ENCODE results near the gene NEBL. TPM values are rescaled to one million over a fixed set of nuclear protein-coding genes. Genes with fewer than 3 reads are reported as not detected.

NEBL gene
- total RNA-seq, 1 donor from 2014 or later: 77.6 TPM

DNA sequence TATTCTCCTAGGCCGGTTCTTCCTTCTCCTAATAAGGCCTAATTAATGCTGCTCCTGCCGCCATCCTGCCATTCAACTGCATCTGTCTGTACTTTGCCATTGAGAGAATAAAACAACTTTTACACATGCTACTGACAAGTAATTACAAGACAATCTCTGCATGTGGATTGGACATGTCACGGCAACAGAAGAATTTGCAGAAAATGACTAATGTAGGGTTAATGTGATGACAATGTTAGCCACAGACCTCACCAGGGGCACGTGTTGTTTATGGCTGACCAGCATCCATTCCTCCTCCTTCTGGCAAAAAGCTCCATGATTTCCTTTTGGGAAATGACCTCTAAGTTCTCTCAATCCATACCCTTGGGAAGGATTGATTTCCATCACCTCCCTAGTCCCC, 58.0 kb downstream of the NEBL start:
- Mint-ChIP-seq H3K36me3 (peaks cover 50% of the 10 kb centered on the region), H3K4me1 (no peaks in the 10 kb centered on the region), H3K27me3 (ENCODE audit: insufficient read depth, low read depth) (peaks cover 2% of the 10 kb centered on the region), H3K4me3 (no peak overlapping the region), H3K27ac (no peak overlapping the region), H3K9me3 (peaks cover 14% of the 10 kb centered on the region)
- Histone ChIP-seq H2AFZ (replicated peaks) (no peak overlapping the region), H3K27me3 (no peaks in the 10 kb centered on the region), H3K9me3 (ENCODE audit: low read depth) (no peaks in the 10 kb centered on the region), H3F3A (ENCODE audit: low read depth) (no peaks in the 10 kb centered on the region), H3K4me2 (no peak overlapping the region), H3K9ac (no peak overlapping the region), H3K36me3 (no peaks in the 10 kb centered on the region), H4K20me1 (ENCODE audit: low read depth) (no peaks in the 10 kb centered on the region), H3K27ac (no peak overlapping the region), H3K4me3 (no peak overlapping the region), H3K4me1 (no peaks in the 10 kb centered on the region), H3K79me2 (ENCODE audit: low read depth) (no peaks in the 10 kb centered on the region)
- no peak for DNase-seq (ENCODE audit: low spot score)
- TF ChIP-seq EZH2phosphoT487 (IDR thresholded peaks at IDR 0.05): no peak
- TF ChIP-seq, protein P1, sequence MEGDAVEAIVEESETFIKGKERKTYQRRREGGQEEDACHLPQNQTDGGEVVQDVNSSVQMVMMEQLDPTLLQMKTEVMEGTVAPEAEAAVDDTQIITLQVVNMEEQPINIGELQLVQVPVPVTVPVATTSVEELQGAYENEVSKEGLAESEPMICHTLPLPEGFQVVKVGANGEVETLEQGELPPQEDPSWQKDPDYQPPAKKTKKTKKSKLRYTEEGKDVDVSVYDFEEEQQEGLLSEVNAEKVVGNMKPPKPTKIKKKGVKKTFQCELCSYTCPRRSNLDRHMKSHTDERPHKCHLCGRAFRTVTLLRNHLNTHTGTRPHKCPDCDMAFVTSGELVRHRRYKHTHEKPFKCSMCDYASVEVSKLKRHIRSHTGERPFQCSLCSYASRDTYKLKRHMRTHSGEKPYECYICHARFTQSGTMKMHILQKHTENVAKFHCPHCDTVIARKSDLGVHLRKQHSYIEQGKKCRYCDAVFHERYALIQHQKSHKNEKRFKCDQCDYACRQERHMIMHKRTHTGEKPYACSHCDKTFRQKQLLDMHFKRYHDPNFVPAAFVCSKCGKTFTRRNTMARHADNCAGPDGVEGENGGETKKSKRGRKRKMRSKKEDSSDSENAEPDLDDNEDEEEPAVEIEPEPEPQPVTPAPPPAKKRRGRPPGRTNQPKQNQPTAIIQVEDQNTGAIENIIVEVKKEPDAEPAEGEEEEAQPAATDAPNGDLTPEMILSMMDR (IDR thresholded peaks at IDR 0.05): no peak
- TF ChIP-seq EZH2 (IDR thresholded peaks at IDR 0.05): no peak

DNA sequence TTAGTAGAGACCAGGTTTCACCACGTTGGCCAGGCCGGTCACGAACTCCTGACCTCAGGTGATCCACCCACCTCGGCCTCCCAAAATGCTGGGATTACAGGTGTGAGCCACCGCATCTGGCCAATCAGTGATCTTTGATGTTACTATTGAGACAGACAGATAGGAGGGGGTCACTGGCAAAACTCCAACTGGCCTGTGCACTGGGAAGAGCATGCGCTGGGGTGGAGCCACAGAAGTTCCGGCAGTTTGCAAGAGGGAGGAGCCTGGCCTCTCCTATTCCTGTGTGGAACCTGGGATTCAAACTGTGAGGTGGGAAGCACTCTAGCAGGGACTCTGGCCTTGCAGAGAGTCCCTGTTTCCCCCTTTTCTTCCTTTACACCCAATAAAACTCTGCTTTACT, 60.7 kb downstream of the NEBL start:
- H3K4me3 Mint-ChIP-seq: no peak overlapping the region
- Histone ChIP-seq H3K27ac (no peak overlapping the region), H3K4me2 (no peak overlapping the region), H3K9ac (no peak overlapping the region), H3K36me3 (no peaks in the 10 kb centered on the region), H3K79me2 (ENCODE audit: low read depth) (no peaks in the 10 kb centered on the region), H2AFZ (replicated peaks) (no peak overlapping the region), H4K20me1 (ENCODE audit: low read depth) (no peaks in the 10 kb centered on the region), H3F3A (ENCODE audit: low read depth) (no peaks in the 10 kb centered on the region), H3K9me3 (ENCODE audit: low read depth) (no peaks in the 10 kb centered on the region), H3K4me1 (no peaks in the 10 kb centered on the region), H3K27me3 (no peaks in the 10 kb centered on the region), H3K4me3 (no peak overlapping the region)
- peaks cover 48% of the 10 kb centered on the region for H3K36me3 Mint-ChIP-seq
- no peak for DNase-seq (ENCODE audit: low spot score)
- H3K27me3 Mint-ChIP-seq (ENCODE audit: insufficient read depth, low read depth): no peaks in the 10 kb centered on the region
- H3K27ac Mint-ChIP-seq: no peak overlapping the region
- TF ChIP-seq EZH2 (IDR thresholded peaks at IDR 0.05): no peak
- TF ChIP-seq, protein P1 (IDR thresholded peaks at IDR 0.05): no peak
- no peak for TF ChIP-seq EZH2phosphoT487 (IDR thresholded peaks at IDR 0.05)
- peaks cover 14% of the 10 kb centered on the region for H3K9me3 Mint-ChIP-seq
- no peaks in the 10 kb centered on the region for H3K4me1 Mint-ChIP-seq

DNA sequence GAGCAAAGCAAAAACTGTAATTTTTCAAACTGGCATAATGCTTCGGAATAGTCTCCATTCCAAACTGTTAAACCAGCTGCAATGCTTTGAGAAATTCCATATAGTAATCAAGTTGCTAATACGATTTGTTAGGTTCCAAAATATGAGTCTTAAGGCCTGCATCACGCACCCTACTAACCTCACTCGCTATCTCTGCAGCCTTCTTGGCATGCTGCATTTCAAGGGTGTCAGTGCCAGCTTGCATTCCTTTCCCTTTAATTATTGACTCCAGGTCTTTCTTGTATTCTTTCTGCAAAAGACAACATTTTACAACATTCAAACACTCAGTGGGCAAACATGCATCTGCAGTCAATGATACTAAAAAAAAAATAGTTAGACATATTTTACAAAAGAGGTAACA, 61.8 kb downstream of the NEBL start:
- H3K27ac Mint-ChIP-seq: no peak overlapping the region
- Histone ChIP-seq H3K27me3 (no peaks in the 10 kb centered on the region), H3K4me2 (no peak overlapping the region), H3K79me2 (ENCODE audit: low read depth) (no peaks in the 10 kb centered on the region), H3K4me3 (no peak overlapping the region), H2AFZ (replicated peaks) (no peak overlapping the region), H3K9ac (no peak overlapping the region), H3K36me3 (peaks cover 2% of the 10 kb centered on the region), H3K27ac (no peak overlapping the region), H3K9me3 (ENCODE audit: low read depth) (no peaks in the 10 kb centered on the region), H3K4me1 (no peaks in the 10 kb centered on the region), H4K20me1 (ENCODE audit: low read depth) (no peaks in the 10 kb centered on the region), H3F3A (ENCODE audit: low read depth) (no peaks in the 10 kb centered on the region)
- peaks cover 45% of the 10 kb centered on the region for H3K36me3 Mint-ChIP-seq
- H3K9me3 Mint-ChIP-seq: peaks cover 14% of the 10 kb centered on the region
- no peaks in the 10 kb centered on the region for H3K27me3 Mint-ChIP-seq (ENCODE audit: insufficient read depth, low read depth)
- DNase-seq (ENCODE audit: low spot score): no peak
- no peaks in the 10 kb centered on the region for H3K4me1 Mint-ChIP-seq
- TF ChIP-seq EZH2 (IDR thresholded peaks at IDR 0.05) (no peak), EZH2phosphoT487 (IDR thresholded peaks at IDR 0.05) (no peak)
- TF ChIP-seq, protein P1 (IDR thresholded peaks at IDR 0.05): no peak
- H3K4me3 Mint-ChIP-seq: no peak overlapping the region
